HepG2 (cell line): Measurements from ENCODE around the gene CYB5D1. TPM values are rescaled to one million over a fixed set of nuclear protein-coding genes. Genes with fewer than 3 reads are reported as not detected.
A peak's percentile ranks its signal among the peaks of the same experiment; 100 is the strongest.

Experiments
- AGO2 ChIP-seq: fragments of 200-400 bp; formaldehyde crosslinking; optimal IDR thresholded peaks from 2 replicates; pipeline ENCODE3; 2017; ENCODE audit warnings: mild to moderate bottlenecking, low read depth, low read length, moderate library complexity
- ATAD3A ChIP-seq: sonication (generic); formaldehyde crosslinking; IDR thresholded peaks from 2 replicates; pipeline ENCODE4 v1.4.0; 2020; ENCODE audit warnings: missing genetic modification reagents
- ATF7 ChIP-seq, 2 experiments: fragments of 450-650 bp in 1 of 2; sonication (generic) in 1 of 2; formaldehyde crosslinking in 1 of 2; IDR thresholded peaks; 2 replicates each; pipeline versions ENCODE4 v1.4.0 to v1.6.1; 2016 to 2020; ENCODE audit warnings: antibody characterized with exemption in 1 of 2, mild to moderate bottlenecking in 1 of 2, missing genetic modification reagents in 1 of 2
- CBFB ChIP-seq: sonication (generic); formaldehyde crosslinking; IDR thresholded peaks from 2 replicates; pipeline ENCODE4 v1.4.0; 2020; ENCODE audit warnings: missing genetic modification reagents
- DNMT1 ChIP-seq: sonication (generic); formaldehyde crosslinking; IDR thresholded peaks from 2 replicates; pipeline ENCODE4 v1.5.1; 2020; ENCODE audit warnings: mild to moderate bottlenecking, missing genetic modification reagents
- EEA1 ChIP-seq: sonication (generic); formaldehyde crosslinking; IDR thresholded peaks from 2 replicates; pipeline ENCODE4 v1.5.1; 2020; ENCODE audit warnings: mild to moderate bottlenecking, missing genetic modification reagents, borderline replicate concordance
- POLR2G ChIP-seq: fragments of 200-400 bp; formaldehyde crosslinking; IDR thresholded peaks from 2 replicates; pipeline ENCODE4 v1.6.1; 2018; ENCODE audit warnings: mild to moderate bottlenecking, low read depth, low read length, moderate library complexity
- SNAPC2 ChIP-seq: sonication (generic); formaldehyde crosslinking; IDR thresholded peaks from 2 replicates; pipeline ENCODE4 v1.8.1; 2022; ENCODE audit warnings: mild to moderate bottlenecking, missing genetic modification reagents
- TAF15 ChIP-seq: fragments of 200-400 bp; formaldehyde crosslinking; IDR thresholded peaks from one replicate; pipeline ENCODE4 v1.6.1; 2018; ENCODE audit warnings: mild to moderate bottlenecking, low read depth, low read length; ENCODE audit not compliant: poor library complexity, severe bottlenecking
- ZBTB33 ChIP-seq: sonication (generic); formaldehyde crosslinking; IDR thresholded peaks from 2 replicates; pipeline ENCODE4 v1.4.0; 2020; ENCODE audit warnings: missing genetic modification reagents
- ZC3H13 ChIP-seq: sonication (generic); formaldehyde crosslinking; IDR thresholded peaks from 2 replicates; pipeline ENCODE4 v1.8.1; 2023; ENCODE audit warnings: mild to moderate bottlenecking, missing genetic modification reagents, moderate library complexity
- ZFP82 ChIP-seq: sonication (generic); formaldehyde crosslinking; IDR thresholded peaks from 2 replicates; pipeline ENCODE4 v1.5.1; 2020; ENCODE audit warnings: mild to moderate bottlenecking, missing genetic modification reagents, borderline replicate concordance
- ZNF282 ChIP-seq: fragments of 450-650 bp; IDR thresholded peaks from 2 replicates; pipeline ENCODE4 v1.6.1; 2018; ENCODE audit not compliant: partially characterized antibody
- ZNF318 ChIP-seq: sonication (generic); formaldehyde crosslinking; IDR thresholded peaks from 2 replicates; pipeline ENCODE4 v1.4.0; 2020; ENCODE audit warnings: mild to moderate bottlenecking, missing genetic modification reagents
- ZNF33B ChIP-seq: sonication (generic); formaldehyde crosslinking; IDR thresholded peaks from 2 replicates; pipeline ENCODE4 v1.5.1; 2020; ENCODE audit warnings: mild to moderate bottlenecking, missing genetic modification reagents
- polyA plus RNA-seq, 8 experiments: library from polyadenylated mRNA; depleted of rRNA in 3 of 8; stranded (reverse) in 7 of 8; unstranded in 1 of 8; fragments of >200 nt; fragmentation: Illumina TruSeq in 4 of 8; extraction: Trizol in 4 of 8; gene quantifications; 2 replicates each; pipeline versions ENCODE4 v1.2.1 to v1.2.3, GENCODE V29; 2011 to 2016; ENCODE audit warnings: low read depth in 4 of 8, missing spikeins in 1 of 8, mixed read lengths in 1 of 8; ENCODE audit not compliant: insufficient read depth in 1 of 8
- total RNA-seq, 5 experiments: library from RNA; depleted of rRNA; stranded (reverse); fragments of >200 nt; fragmentation: Illumina TruSeq; extraction: Trizol; gene quantifications; 2 replicates each; pipeline ENCODE4 v1.2.3, GENCODE V29; 2016; ENCODE audit warnings: low read depth in 1 of 5

CYB5D1 gene
- total and polyA plus RNA-seq, 2 of the 13 experiments (the other 11 are each of a cell fraction or from before 2014, with no cell fraction given), result 8.9 to 17.0 TPM

- TF ChIP-seq ZNF318 (CRISPR knock-in tag) (no peak), ZNF33B (CRISPR knock-in tag) (no peak), DNMT1 (CRISPR knock-in tag) (no peak), ZC3H13 (CRISPR knock-in tag) (no peak), TAF15 (peak; percentile 46), SNAPC2 (CRISPR knock-in tag) (no peak), AGO2 (peak; percentile 96), POLR2G (peak; percentile 48; the same call in 1 of the 2 replicates), ATF7 (IDR thresholded peaks at IDR 0.05) (no peak), ATF7 (CRISPR knock-in tag; IDR thresholded peaks at IDR 0.05) (no peak), ZFP82 (no peak), ATAD3A (no peak), ZBTB33 (CRISPR knock-in tag) (peak; percentile 41; the same call in 1 of the 2 replicates), CBFB (CRISPR knock-in tag) (no peak), EEA1 (CRISPR knock-in tag) (no peak), ZNF282 (no peak)
Measured at GRCh38 chr17:7854851-7855659, 2.7 kb upstream of the CYB5D1 start, which contains the start of gene TMEM88 (continued).
